ENCODE data around the gene SMAGP.
"Not testable (repeated sequence)": the region's sequence is repeated elsewhere in the genome, so short reads cannot be mapped to it uniquely, and the experiment has no call there.

The SMAGP gene

DNA sequence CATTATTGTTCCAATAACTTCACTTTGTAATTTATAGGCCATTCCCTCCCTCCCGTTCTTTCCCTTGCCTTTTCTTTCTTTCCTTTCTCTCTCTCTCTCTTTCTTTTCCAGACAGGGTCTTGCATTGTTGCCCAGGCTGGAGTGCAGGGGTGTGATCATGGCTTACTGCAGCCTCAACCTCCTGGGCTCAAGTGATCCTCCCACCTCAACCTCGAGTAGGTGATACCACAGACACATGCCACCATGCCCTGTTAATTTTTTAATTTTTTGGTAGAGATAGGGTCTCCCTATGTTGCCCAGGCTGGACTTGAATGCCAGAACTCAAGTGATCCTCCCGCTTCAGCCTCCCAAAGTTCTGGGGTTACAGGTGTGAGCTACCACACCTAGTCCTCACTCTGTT is 45.6 kb downstream of the SMAGP start:
- TF ChIP-seq CTCF (IDR thresholded peaks at IDR 0.05; ENCODE audit: poor library complexity, severe bottlenecking), result no peak
- no peaks in the 10 kb centered on the region for H3K4me1 ChIP-seq (ENCODE audit: insufficient read depth, poor library complexity, severe bottlenecking)
- no peak overlapping the region for H3K4me3 ChIP-seq (ENCODE audit: severe bottlenecking)
- H3K36me3 ChIP-seq (ENCODE audit: low read depth), result no peaks in the 10 kb centered on the region
- DNase-seq (ENCODE audit: low spot score), result no peak
- H3K9me3 ChIP-seq (ENCODE audit: severe bottlenecking), result no peaks in the 10 kb centered on the region
- ATAC-seq (ENCODE audit: low read depth), result no peak
- no peak overlapping the region for H3K27ac ChIP-seq (ENCODE audit: poor library complexity, severe bottlenecking)
- no peaks in the 10 kb centered on the region for H3K27me3 ChIP-seq (ENCODE audit: insufficient read depth, poor library complexity, severe bottlenecking)

DNA sequence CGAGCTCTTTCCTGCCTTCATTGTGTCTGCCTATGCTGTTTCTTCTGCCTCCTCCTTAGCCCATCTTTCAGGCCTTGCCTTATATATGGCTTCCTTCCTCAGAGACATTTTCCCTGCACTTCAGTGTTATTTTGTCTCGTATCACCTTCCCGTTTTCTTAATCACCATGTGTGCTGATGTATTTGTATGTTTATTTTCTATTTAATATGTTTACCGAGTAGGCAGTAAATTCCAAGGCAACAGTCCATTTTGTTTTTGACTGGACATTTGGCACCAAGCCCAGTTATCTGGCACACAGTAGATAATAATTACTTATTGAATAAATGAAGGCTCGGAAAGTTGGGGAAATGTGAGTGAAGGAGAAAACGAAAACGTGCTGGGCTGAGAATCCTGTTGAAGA is 47.8 kb downstream of the SMAGP start:
- TF ChIP-seq CTCF (IDR thresholded peaks at IDR 0.05; ENCODE audit: poor library complexity, severe bottlenecking), result no peak
- no peak for DNase-seq (ENCODE audit: low spot score)
- H3K4me3 ChIP-seq (ENCODE audit: severe bottlenecking), result no peak overlapping the region
- no peaks in the 10 kb centered on the region for H3K36me3 ChIP-seq (ENCODE audit: low read depth)
- no peaks in the 10 kb centered on the region for H3K9me3 ChIP-seq (ENCODE audit: severe bottlenecking)
- ATAC-seq (ENCODE audit: low read depth), result no peak
- H3K4me1 ChIP-seq (ENCODE audit: insufficient read depth, poor library complexity, severe bottlenecking), result peaks cover 6% of the 10 kb centered on the region
- H3K27ac ChIP-seq (ENCODE audit: poor library complexity, severe bottlenecking), result no peak overlapping the region
- H3K27me3 ChIP-seq (ENCODE audit: insufficient read depth, poor library complexity, severe bottlenecking), result no peaks in the 10 kb centered on the region

- H3K4me1 ChIP-seq (ENCODE audit: insufficient read depth, poor library complexity, severe bottlenecking); H3K36me3 ChIP-seq (ENCODE audit: low read depth); H3K27ac ChIP-seq (ENCODE audit: poor library complexity, severe bottlenecking); H3K9me3 ChIP-seq (ENCODE audit: severe bottlenecking); DNase-seq (ENCODE audit: low spot score); ATAC-seq (ENCODE audit: low read depth); H3K27me3 ChIP-seq (ENCODE audit: insufficient read depth, poor library complexity, severe bottlenecking); H3K4me3 ChIP-seq (ENCODE audit: severe bottlenecking): not testable (repeated sequence)
These were observed 50.4 kb downstream of the SMAGP start for GRCh38 chr12:51219857-51220256.

DNA sequence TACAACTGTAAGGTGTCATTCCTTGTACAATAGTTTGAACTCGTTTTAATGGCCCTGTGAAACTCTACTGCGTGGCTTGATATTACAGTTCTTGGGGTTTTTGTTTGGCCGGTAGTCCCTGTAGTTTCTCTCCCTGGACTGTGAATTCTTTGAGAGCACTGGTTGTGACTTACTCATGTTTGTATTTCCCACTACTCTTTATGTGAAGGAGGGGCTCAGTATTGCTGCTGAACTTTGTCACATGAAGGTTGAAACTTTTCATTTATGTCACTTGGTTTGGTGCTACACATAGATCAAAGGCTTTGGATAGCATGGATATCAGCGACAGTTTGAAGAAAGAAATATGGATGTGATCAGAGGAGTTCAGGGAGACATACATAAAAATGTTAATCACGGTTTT is 50.9 kb downstream of the SMAGP start:
- Histone ChIP-seq H3K4me1 (ENCODE audit: insufficient read depth, poor library complexity, severe bottlenecking) (peaks cover 6% of the 10 kb centered on the region), H3K27ac (ENCODE audit: poor library complexity, severe bottlenecking) (peak overlapping the region; percentile 61), H3K4me3 (ENCODE audit: severe bottlenecking) (peak overlapping the region; percentile 80), H3K27me3 (ENCODE audit: insufficient read depth, poor library complexity, severe bottlenecking) (no peaks in the 10 kb centered on the region), H3K36me3 (ENCODE audit: low read depth) (no peaks in the 10 kb centered on the region), H3K9me3 (ENCODE audit: severe bottlenecking) (no peaks in the 10 kb centered on the region)
- DNase-seq (ENCODE audit: low spot score), result no peak
- ATAC-seq (ENCODE audit: low read depth), result no peak
- TF ChIP-seq CTCF (IDR thresholded peaks at IDR 0.05; ENCODE audit: poor library complexity, severe bottlenecking), result no peak

- H3K36me3 ChIP-seq (ENCODE audit: low read depth), result no peaks in the 10 kb centered on the region
- peaks cover 6% of the 10 kb centered on the region for H3K4me1 ChIP-seq (ENCODE audit: insufficient read depth, poor library complexity, severe bottlenecking)
- TF ChIP-seq CTCF (IDR thresholded peaks at IDR 0.05; ENCODE audit: poor library complexity, severe bottlenecking), result no peak
- DNase-seq (ENCODE audit: low spot score) (no peak), ATAC-seq (ENCODE audit: low read depth) (peak; percentile 37)
- peak overlapping the region; percentile 61 for H3K27ac ChIP-seq (ENCODE audit: poor library complexity, severe bottlenecking)
- H3K4me3 ChIP-seq (ENCODE audit: severe bottlenecking), result peak overlapping the region; percentile 80
- H3K27me3 ChIP-seq (ENCODE audit: insufficient read depth, poor library complexity, severe bottlenecking), result no peaks in the 10 kb centered on the region
- no peaks in the 10 kb centered on the region for H3K9me3 ChIP-seq (ENCODE audit: severe bottlenecking)
These were observed 51.5 kb downstream of the SMAGP start for GRCh38 chr12:51218607-51219161.
